COR-L47 (cell line): Measurements from ENCODE around the gene LRCH3.

ENCODE experiments used
- DNase-seq: peaks from one replicate; lab custom pipeline; 2025; lab: John Stamatoyannopoulos, UW

LRCH3 gene

DNA sequence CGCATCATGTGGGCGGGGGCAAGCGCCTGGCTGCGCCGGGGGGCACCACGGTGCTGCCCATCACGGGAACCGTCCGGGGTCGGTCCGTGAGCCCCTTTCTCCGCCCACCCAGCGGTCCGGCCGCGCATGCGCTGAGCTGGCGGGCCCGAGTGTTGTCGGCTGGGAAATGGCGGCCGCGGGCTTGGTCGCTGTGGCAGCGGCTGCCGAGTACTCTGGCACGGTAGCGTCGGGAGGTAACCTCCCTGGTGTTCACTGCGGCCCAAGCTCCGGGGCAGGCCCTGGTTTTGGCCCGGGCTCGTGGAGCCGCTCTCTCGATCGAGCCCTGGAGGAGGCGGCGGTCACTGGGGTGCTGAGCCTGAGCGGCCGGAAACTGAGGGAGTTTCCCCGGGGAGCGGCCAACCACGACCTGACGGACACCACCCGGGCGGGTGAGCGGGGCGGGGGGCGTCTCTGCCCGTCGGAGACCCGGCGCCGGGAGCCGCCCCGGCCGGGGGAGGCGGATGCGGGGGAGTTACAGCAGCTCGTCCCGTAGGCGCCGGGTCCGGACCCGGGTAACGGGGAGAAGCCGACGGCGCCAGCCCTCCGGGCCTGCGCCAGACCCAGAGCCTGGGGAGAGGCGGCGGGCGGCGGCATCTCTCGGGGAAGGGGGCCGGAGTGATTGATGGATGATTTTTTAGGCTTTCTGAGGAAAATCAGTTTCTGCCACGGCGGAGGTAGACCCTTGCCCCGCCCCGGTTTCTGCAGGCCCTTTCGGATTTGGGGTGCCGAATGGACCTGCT is at the start of gene LRCH3:
TSS of gene LRCH3 (plus strand) at position 142 of the 779 bp plus-strand sequence. CDS start at position 167, 25 bp downstream.
- DNase-seq = peak; percentile 82

DNA sequence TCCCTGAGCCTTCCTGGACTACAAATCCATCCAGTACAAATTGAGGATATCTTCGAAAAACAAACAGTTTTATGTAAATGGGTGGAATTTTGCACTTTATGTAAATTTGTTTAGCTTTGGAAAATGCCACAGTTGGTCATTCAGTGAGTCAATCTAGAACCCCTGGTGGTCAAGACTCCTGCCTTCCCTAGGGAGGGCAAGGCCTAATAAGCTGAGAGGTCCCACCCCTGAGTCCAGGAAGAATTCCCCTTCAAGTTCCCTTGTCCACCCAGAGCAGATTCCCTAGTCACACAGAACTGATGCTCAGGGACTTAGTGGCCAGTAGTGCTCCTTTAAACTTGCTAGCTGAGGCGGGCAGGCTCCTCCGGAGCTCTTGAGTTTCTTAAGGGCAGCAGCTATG is 48.3 kb upstream of the LRCH3 start:
- no peak for DNase-seq

DNA sequence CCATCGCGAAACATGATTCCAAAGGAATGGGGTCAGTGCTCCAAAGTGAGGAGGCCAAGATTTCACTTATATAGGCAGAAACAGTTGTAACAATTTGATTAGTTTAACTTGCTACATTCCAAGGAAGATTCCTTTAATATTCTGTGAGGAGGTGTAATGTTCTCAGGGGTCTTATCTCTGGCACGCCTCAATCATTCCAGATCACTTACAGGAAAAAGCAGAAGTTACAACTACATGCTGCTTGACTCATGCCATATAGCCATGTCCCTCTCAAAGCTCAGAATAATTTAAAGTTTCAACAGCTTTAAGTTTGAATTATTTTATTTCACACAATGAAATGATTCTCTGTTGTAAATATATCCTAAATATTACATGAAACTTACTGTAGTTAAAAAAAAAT is 44.8 kb upstream of the LRCH3 start:
- no peak for DNase-seq

DNA sequence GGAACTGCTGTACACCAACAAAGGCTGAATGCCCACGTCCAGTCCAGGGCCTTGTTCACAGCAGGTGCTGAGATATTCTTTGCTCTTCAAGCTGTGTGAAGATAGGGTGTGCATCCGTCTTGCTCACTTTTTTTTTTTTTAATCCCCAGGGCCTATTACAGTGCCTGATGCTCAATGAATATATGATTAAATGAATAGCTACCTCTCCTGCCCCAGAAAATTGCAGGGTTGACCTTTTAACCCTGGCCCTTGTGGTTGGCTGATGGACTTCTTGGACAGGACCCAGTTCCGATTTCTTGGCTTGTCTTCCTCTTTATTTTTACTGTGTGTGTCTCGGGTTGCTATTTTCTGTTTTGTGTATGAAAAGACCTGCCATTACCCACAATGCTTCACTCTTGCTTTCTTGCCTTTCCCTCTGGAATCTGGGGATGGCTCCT is 44.2 kb upstream of the LRCH3 start:
- DNase-seq = no peak

DNA sequence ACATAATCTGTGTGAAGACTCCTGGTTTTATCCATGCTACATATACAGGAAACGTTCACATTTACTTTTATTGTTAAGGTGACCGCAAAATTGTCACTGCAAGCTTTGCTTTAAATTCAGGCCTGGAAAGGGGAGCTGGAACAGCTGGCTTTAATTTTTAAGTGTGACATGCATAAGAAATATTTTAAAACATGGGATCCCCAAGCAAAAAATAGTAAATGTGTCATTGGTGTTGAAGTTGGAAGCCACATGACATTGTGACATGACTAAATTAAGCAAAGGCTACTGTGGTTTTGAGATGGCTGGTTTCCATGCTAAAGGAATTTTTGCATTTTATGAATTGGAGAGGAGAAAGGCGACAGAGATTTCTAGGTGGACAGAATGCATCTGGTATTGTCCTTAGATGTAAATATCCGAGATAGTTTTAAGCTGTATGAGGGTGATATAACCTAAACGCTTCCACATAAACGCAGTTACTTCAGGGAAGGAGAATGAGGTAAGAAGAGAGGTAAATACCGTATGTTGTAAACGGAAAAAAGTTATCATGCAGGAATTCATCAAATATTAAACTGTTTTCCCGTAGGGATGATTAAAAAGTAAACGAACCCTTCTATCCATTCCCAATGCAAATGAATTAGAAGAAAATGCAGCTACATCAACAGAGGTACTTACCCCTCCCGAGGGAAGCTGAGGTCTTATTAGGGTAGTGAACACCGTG is 42.3 kb upstream of the LRCH3 start:
- no peak for DNase-seq

DNA sequence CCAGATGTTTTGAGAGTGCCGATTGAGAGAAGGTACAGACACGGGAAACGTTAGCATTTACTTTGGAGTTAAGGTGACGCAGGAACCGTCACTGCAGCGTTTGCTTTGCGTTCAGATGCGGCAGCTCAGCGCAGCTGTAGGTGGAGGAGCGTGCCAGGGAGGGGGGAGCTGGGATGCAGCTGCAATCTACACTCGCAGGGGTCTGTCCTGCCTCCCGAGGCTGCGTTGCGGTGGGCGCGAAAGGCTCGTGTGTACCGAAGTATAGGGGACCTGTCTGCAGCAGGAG is 41.8 kb upstream of the LRCH3 start:
- DNase-seq = peak; percentile 86

DNA sequence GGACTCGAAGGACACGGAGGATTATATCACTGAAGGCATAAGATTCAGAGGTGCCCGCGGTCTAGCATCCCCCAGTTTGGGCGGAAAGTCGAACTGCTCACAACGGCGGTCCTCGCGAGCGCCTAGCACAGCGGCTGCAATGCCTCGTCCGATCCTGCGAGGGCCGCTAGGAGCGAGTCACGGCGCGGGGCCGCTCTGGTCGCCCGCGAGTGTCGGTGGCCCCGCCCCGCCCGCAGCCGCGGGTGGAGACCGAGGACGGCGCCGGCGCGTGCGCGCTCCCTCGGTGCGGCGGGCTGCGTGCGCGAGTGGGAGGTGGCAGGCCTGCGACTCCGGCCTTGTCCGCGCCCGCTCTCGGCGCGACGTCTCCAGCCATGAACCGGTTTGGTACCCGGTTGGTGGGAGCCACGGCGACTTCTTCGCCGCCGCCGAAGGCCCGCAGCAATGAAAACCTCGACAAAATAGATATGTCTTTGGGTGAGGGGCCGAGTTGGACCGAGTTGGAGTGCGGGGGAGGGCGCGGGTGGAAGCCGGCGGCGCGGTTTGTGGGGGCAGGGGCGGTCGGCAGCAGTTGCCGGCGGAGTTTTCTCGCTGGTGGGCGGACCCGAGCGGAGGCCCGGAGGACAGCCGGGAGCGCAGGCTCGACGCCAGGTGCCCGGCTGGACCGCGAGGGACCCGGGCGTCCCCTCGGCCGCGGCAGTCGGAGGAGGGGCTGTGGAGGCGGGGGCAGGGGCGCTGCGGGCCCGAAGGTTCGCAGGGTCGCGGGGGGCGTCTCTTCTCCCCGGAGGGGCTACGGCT is 41.3 kb upstream of the LRCH3 start, which contains the start of gene FYTTD1:
TSS of gene FYTTD1 (plus strand) at position 283 of the 795 bp plus-strand sequence. CDS start at position 372, 89 bp downstream.
- peak; percentile 98 for DNase-seq

DNA sequence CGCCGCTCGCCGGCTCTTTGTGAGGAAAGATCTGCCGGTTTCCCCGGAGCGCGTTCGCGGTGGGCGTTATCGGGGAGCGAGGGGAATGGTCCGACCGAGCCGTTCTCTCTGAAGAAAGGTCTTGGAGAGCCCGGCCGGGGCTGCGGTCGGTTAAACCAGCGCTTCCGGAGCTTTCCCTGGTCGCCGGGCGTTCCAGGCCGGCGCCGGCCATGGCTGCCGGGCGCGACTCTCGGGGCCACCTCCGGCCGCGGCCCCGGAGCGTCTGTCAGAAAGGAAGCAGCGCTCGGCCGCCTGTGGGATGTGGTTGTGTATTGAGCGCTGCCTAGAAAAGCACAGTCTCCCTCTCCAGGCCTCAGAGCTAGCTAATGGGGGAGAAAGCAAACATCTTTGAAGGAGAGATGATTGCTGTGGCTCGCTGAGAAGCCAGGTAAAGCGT is 40.6 kb upstream of the LRCH3 start:
- DNase-seq = peak; percentile 63

DNA sequence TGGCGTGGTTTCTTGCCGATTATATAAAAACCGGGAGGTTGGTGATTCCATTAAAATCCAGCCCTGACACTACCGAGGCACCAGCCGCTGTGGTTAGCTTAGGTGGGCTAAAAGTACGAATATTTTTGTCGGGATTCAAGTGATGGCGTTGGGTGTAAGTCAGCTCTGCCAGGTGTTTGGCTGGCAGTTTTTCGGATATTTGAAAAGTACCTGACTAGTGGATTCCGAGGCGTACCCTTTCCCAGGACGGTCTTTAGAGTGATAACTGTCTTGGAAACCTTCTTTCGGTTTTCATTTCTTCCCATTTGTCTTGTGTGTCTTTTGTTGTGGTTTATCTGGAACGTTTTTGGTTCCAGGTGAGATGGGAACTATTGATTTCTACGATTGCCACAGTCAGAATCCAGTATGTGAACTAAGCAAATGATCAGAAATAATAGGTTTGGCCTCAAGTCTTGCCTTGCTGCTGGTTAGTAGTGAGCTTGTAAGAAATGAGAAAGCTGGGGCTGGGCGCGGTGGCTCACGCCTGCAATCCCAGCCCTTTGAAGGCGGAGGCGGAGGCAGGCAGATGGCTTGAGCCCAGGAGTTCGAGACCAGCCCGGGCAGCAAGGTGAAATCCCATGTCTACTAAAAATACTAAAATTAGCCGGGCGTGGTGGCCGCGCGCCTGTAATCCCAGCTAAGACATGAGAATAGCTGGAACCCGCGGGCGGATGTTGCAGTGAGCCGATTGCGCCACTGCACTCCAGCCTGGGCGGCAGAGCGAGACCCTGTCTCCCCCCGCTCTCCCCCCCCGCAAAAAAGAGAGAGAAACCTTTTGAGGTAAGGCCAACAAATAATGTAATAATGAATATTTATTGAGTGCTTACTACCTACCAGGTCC is 40.0 kb upstream of the LRCH3 start:
- peak; percentile 35 for DNase-seq

DNA sequence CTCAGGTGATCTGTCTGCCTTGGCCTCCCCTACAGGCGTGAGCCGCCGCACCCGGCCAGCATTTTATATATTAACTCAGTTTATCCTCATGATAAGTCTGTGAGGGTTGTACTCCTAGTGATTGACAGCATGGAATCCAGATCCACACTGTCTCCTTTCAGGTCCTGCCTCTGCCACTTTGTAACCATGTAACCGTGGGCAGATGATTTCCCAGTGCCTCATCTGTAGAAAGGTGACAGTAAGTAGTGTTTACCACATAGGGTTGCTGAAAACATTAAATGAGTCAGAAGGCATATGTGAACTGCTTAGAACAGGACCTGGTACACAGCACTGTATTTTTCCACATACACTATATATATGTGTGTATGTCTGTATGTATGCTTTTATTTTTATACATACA is 38.9 kb upstream of the LRCH3 start:
- DNase-seq = no peak

DNA sequence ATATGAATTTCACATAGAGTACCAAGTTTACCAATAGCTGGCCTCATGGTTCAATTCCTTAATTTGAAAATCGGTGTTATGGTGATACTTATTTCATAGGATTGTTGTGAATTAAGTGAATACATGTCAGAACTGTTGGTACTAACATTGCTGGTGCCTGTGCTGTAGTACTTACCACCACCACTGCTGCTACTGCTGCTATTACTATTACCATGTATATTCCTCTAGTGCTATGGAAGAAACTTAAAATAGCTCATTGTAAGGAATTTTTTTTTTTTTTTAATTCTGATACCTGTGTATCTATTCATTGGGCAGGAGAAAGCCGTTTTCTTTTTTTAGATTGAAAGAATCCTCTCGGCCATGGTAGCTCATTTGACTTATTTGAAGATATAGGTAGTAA is 37.8 kb upstream of the LRCH3 start:
- DNase-seq = no peak

DNA sequence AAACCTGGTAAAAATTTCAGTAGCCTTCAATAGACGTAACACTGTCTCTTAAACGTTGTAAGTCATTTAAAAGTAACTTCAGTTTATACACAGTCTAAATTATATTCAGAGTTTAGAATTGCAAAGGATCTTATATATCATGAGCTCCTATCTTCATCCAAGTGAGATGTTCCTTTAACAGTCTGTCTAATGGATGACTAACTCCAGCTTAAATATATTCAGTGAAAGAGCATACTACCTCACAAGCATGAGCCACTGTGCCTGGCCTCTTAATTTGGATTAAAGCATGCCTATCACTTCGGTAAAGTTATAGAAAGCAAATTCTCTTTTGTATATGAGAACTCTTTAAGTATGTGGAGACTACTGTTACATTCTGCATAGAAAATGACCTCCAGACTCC is 34.4 kb upstream of the LRCH3 start:
- DNase-seq = no peak

DNA sequence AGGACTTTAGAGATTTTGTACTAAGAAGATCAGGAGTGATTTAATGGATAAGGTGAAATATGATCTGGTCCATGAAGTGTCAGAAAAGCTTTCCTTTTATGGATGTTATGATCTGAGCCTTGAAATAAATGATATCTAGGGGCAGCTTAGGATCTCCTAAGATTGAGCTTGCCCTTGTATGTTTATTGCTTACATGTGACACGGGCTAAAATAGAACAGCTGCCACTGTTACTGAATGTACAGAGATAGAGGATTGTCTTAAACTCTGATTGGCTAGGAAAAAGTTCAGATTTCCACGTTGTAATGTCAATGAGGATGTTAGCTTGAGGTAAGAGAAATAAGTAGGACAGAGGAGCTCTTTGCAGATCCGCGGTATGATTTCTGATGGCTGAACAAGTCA is 32.5 kb upstream of the LRCH3 start:
- DNase-seq = no peak

DNA sequence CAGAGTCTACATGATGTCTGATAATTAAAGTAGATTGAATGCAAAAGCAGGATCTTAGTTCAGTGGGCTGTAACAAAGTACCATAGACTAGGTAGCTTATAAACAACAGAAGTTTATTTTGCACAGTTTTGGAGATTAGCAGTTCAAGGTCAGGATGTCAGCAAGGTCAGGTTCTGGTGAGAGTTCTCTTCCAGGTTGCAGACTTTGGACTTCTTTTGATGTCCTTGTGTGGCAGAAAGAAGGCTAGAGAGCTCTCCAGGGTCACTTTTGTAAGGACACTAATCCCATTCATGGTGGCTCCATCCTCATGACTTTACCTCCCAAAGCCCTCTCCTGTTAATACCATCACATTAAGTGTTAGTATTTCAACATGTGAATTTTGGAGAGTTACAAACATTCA is 29.3 kb upstream of the LRCH3 start:
- DNase-seq = no peak

DNA sequence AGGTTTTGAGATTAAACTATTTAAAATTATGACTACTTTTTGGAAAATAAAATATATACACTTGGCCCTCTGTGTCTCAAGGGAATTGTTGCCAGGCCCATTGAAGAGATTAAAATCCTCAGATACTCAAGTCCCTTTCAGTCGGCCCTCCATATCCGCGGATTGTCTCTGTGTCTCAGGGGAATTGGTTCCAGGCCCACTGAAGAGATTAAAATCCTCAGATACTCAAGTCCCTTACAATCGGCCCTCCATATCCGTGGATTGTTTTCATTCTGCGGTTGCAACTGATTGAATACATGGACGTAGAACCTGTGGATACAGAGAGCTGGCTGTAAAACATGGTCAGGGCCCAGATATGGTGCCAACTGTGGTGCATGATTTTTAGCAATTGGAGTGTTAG is 15.7 kb upstream of the LRCH3 start:
- DNase-seq = no peak

DNA sequence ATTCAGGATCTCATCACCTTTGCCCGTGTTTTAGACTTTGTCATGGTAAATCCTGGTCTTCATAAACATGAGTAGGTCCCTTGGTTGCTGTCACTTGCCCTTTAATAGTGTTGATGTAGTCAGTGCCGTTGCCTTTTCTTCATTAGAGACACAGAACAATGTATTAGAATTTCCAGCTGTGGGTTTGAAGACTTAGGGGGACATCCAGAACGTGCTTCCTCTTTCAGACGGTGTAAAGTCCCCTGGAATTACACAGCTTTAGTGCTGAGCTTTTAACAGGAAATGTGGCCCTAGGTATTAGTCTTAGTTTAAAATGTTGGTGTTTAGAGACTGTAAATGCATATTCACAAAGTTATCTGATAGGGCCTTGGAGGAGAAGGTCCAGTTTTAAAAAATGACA is 8.8 kb upstream of the LRCH3 start:
- no peak for DNase-seq

DNA sequence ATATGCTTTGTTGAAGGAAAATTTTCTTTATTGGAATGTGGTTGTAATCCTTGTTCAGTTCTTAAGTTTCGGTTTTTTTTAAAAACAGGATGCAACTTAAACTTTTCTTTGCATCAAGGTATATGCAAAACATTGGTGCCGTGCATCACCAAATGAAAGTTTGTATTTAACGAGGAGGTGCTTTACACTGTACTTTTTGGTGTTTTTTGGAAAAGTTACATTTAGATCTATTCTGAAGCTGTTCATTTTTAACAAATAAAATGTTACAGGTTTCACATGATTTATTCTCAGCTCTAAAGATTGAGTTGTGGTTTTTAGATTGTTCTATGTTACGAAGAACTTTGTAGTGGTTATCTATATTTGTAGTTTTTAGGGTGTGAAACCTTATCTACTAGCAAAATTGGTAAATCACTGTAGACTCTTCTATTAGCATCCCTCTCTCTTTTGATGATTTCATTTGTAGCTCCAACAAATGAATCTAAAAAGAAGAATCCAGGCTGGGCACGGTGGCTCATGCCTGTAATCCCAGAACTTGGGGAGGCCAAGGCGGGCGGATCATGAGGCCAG is 7.0 kb upstream of the LRCH3 start:
- no peak for DNase-seq

DNA sequence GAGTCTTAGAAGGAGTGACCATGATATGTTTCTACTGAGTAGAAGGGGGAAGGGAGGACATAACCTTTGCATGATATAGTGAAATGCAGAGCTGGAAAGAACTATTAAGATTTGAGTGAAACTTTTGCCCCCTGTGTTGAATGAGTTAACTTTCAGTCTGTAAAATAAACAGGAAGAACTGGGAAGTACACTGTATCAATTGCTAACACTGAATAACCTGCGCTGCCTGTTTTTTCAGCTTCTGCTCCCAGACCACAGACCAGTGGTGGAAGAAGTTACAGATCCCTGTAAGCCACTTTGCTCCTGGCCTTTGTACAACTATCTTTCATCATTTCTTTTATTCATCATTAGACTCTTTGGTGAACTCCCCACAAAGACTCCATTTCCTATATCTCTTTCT is 3.6 kb upstream of the LRCH3 start:
- DNase-seq = no peak

DNA sequence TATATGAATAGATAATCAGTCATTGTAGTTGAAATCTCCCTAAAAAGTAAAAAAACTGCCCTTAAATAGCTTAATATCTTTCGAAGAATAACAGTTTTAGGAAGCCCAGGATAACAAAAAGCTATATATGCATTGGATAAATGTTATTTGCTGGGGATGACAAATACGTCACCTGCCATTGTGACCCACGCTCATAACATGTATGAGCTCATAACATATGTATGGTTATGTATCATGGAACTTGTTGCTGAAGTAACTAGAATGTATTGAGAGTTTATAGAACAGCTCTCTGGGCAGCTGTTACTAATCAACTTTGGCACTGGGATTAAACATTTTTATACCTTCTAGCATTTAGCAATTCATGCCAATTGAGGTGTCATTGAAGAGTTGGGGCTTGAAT is 1.7 kb upstream of the LRCH3 start:
- no peak for DNase-seq

DNA sequence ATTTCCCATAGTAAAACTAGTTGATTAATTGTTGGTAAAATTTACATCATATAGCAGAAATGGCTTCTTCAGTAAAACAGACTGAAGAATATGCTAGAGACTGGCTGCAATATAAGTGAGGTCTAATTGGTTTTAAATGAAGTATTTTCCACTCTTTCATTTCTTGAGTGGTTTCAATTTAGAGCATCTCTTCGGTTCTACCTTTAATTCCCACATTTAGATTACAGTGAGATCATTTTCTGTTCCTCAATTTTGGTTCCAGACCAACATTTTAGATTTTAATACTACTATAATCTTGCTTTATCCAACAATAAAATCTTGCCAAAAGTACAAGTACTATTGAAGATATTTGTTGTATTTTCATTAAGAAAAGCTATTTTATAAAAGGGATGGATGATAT is 1.0 kb upstream of the LRCH3 start:
- no peak for DNase-seq

DNA sequence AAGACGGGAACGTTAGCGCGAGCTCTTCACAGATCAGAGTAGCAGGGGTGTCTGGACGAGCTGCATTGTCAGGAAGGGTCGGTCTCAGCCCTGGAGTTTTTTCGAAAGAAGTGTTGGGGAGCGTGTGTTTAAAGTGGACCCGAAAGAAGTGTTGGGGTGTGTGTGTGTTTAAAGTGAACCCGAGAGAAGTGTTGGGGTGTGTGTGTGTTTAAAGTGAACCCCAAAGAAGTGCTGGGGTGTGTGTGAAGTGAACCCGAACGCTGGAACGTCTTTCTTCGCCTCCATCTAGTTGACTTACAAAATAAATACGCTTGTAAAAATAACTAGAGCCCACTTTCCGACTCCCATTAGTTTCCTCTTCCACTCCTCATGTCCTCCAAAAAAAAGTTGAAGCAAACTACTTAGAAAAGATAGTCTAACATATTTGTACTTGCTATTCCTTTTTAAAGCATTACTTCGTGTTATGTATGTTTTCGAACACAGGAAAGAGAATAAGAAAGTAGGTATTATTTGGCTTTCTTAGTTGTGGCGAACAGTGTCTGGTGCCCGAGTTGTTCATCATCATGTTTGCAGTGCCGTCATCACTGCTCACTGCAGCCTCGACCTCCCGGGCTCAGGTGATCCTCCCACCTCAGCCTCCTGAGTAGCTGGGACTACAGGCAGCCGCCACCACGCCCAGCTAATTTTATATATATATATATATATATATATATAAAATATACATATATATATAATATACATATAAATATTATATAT is 1.0 kb downstream of the LRCH3 start:
- DNase-seq = peak; percentile 15
